Measurements from ENCODE around the gene CUL5. TPM values are rescaled to one million over a fixed set of nuclear protein-coding genes. Genes with fewer than 3 reads are reported as not detected.

The CUL5 gene
- total and polyA plus RNA-seq, 2 of the 4 experiments (the other 2 are of a cell fraction), result 8.8 to 31.0 TPM

- no peak overlapping the region for H2BK15ac ChIP-seq (ENCODE audit: low read depth, low read length)
- no peaks in the 10 kb centered on the region for H3K27me3 ChIP-seq (ENCODE audit: control insufficient read depth, insufficient read depth, low read length)
- H3K27ac ChIP-seq (ENCODE audit: insufficient read depth, low read length), result no peak overlapping the region
- H4K8ac ChIP-seq (ENCODE audit: low read depth in 2 of 2, low read length in 2 of 2), result no peak overlapping the region
- 0 out of 2 replicates have a peak, but pooled peaks cover 3% of the 10 kb centered on the region for H3K9me1 ChIP-seq (ENCODE audit: insufficient read depth, low read length)
- H2AK5ac ChIP-seq (ENCODE audit: low read depth, low read length), result no peak overlapping the region
- DNase-seq, result no peak
- H3K79me1 ChIP-seq (ENCODE audit: low read depth in 1 of 2, low read length in 2 of 2), result peaks cover 11 to 18% of the 10 kb centered on the region in 2 experiments; a peak in 3 of 4 replicates
- no peak overlapping the region for H3K14ac ChIP-seq (replicated peaks; ENCODE audit: low read depth, low read length)
- no peak overlapping the region for H2AFZ ChIP-seq (replicated peaks; ENCODE audit: low read length, poor library complexity)
- no peak overlapping the region for H3K4ac ChIP-seq (ENCODE audit: low read depth, low read length)
- no peak overlapping the region for H2BK120ac ChIP-seq (ENCODE audit: low read depth, low read length)
- no peak overlapping the region for H2BK5ac ChIP-seq (ENCODE audit: low read depth, low read length, poor library complexity, severe bottlenecking)
- no peak overlapping the region for H2AK9ac ChIP-seq (replicated peaks; ENCODE audit: low read depth, low read length, poor library complexity)
- no peak overlapping the region; the same call in 1 of the 2 replicates for H3K56ac ChIP-seq (ENCODE audit: extremely low read depth, insufficient read depth, low read length)
- WGBS, 2 experiments (ENCODE audit: extremely low coverage in 2 of 2, insufficient read length in 1 of 2), result no CpG with 5 or more reads among the region's 2 CpGs
- TF ChIP-seq CEBPB (IDR thresholded peaks at IDR 0.05; ENCODE audit: low read depth, low read length) (no peak), NFE2L2 (IDR thresholded peaks at IDR 0.05; ENCODE audit: low read depth, low read length) (no peak), CTCF (conservative IDR thresholded peaks at IDR 0.05; ENCODE audit: low read depth, low read length) (no peak), CHD1 (IDR thresholded peaks at IDR 0.05; ENCODE audit: low read depth, low read length) (no peak), BHLHE40 (IDR thresholded peaks at IDR 0.05; ENCODE audit: low read depth, low read length) (no peak), RCOR1 (IDR thresholded peaks at IDR 0.05; ENCODE audit: insufficient replicate concordance, low read length) (no peak), RFX5 (IDR thresholded peaks at IDR 0.05; ENCODE audit: low read depth, low read length) (no peak), FOS (IDR thresholded peaks at IDR 0.05; ENCODE audit: low read depth, low read length) (no peak), USF2 (IDR thresholded peaks at IDR 0.05; ENCODE audit: low read depth, low read length) (no peak), ELK1 (IDR thresholded peaks at IDR 0.05; ENCODE audit: borderline replicate concordance, low read depth, low read length) (no peak)
- H3K4me1 ChIP-seq (ENCODE audit: control insufficient read depth, insufficient read depth, low read length), result no peaks in the 10 kb centered on the region
- no peak overlapping the region for H4K91ac ChIP-seq (ENCODE audit: insufficient read depth, low read depth, low read length)
- no TSS peak for BruUV-seq (replicated peaks)
- in situ Hi-C loops (cut with MboI; ENCODE audit: low sequenced_read_pairs), result no loop called here
- peaks cover 10% of the 10 kb centered on the region for H3K36me3 ChIP-seq (ENCODE audit: control insufficient read depth, insufficient read depth, low read length)
- no peak overlapping the region for H3K9ac ChIP-seq (ENCODE audit: low read depth, low read length)
- H2BK20ac ChIP-seq (ENCODE audit: low read depth, low read length), result no peak overlapping the region
- no peaks in the 10 kb centered on the region for H3K9me3 ChIP-seq (ENCODE audit: control insufficient read depth, insufficient read depth, low read length)
- no peak overlapping the region for H4K5ac ChIP-seq (ENCODE audit: low read depth, low read length)
- dilution Hi-C loops (cut with HindIII; ENCODE audit: low sequenced_read_pairs, unreplicated experiment), result no loop called here
- no peak overlapping the region for H3K4me3 ChIP-seq (ENCODE audit: insufficient read depth, low read depth, low read length)
- 0 out of 2 replicates have a peak, but pooled peaks cover 6% of the 10 kb centered on the region for H4K20me1 ChIP-seq (ENCODE audit: insufficient read depth, low read length)
- ChIA-PET CTCF (interaction anchor here (1.0 to 1.2 kb wide), 2 partner anchors 31 to 35 kb away, joined by 3 read pairs; no protein-coding TSS in a partner anchor), POLR2A (ENCODE audit: unreplicated experiment) (no interaction called here)
- no peak overlapping the region for H3K18ac ChIP-seq (ENCODE audit: low read depth, low read length)
- ATAC-seq (ENCODE audit: low read depth), result no peak
- no peak overlapping the region for H3K4me2 ChIP-seq (ENCODE audit: low read depth, low read length)
- H3K23ac ChIP-seq (ENCODE audit: low read depth, low read length), result no peak overlapping the region
- intact Hi-C loops (cut with micrococcal nuclease), result no loop called here
These were observed 53.6 kb downstream of the CUL5 start for GRCh38 chr11:108062336-108062735.
